ENCODE measurements around the gene RGR.

Gene RGR, protein sequence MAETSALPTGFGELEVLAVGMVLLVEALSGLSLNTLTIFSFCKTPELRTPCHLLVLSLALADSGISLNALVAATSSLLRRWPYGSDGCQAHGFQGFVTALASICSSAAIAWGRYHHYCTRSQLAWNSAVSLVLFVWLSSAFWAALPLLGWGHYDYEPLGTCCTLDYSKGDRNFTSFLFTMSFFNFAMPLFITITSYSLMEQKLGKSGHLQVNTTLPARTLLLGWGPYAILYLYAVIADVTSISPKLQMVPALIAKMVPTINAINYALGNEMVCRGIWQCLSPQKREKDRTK

DNA sequence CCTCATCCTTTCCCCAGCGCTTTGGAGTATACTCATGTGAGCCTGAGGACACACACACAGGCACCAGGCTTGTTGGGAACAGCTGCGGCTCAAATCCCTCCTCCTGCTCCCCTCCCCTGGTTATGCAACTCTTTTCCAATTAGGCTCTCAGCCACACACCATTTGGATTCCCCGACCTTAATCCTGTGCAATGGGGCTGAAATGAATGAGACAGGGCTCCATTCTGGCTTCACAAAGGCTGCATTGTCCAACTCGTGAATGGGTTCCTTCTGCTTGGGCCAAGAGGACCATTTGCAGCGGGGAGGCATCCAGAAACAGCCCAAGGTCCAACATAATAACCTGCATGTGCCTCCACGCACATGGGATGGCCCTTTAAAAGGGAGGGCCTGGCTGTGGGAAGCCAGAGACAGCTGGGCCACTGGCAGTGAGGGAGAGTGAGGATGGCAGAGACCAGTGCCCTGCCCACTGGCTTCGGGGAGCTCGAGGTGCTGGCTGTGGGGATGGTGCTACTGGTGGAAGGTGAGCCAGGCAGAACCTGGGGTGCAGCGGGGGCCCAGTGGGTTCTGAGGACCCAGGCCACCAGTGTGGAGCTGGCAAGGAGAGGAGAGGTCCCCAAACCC is at the start of gene RGR:
TSS of gene RGR (plus strand) at position 403 of the 620 bp plus-strand sequence. CDS start at position 441, 38 bp downstream.
- in situ Hi-C loops (cut with HindIII; ENCODE audit: low sequenced_read_pairs) = no loop called here
- TF ChIP-seq, protein P1, sequence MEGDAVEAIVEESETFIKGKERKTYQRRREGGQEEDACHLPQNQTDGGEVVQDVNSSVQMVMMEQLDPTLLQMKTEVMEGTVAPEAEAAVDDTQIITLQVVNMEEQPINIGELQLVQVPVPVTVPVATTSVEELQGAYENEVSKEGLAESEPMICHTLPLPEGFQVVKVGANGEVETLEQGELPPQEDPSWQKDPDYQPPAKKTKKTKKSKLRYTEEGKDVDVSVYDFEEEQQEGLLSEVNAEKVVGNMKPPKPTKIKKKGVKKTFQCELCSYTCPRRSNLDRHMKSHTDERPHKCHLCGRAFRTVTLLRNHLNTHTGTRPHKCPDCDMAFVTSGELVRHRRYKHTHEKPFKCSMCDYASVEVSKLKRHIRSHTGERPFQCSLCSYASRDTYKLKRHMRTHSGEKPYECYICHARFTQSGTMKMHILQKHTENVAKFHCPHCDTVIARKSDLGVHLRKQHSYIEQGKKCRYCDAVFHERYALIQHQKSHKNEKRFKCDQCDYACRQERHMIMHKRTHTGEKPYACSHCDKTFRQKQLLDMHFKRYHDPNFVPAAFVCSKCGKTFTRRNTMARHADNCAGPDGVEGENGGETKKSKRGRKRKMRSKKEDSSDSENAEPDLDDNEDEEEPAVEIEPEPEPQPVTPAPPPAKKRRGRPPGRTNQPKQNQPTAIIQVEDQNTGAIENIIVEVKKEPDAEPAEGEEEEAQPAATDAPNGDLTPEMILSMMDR (IDR thresholded peaks at IDR 0.05; ENCODE audit: low read depth, low read length) = no peak
- H3K4me3 ChIP-seq (ENCODE audit: low read depth, low read length) = no peak within 1 kb of the TSS
- DNase-seq (ENCODE audit: low read depth, low spot score) = no peak

DNA sequence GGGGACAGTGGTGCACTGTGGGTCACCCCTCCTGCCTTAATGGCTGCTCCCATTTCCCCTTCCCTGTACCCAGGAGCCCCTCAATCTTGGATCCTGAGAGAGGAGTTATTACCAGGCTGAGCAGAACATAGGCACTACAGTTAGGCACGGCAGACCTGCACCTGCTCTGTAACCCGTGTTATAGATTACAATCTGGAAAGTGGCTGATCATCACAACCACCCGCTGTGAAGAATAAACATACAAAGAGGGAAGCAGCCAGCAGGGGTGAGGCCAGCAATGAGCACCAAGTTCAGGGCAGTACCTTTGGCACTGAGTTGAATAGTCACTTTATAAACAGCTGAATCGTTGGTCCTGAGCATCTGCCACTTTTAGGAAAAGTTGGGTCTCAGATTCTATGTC is 48.8 kb upstream of the RGR start:
- no peak for DNase-seq (ENCODE audit: low read depth, low spot score)
- TF ChIP-seq, protein P1 (IDR thresholded peaks at IDR 0.05; ENCODE audit: low read depth, low read length) = no peak
- H3K4me3 ChIP-seq (ENCODE audit: low read depth, low read length) = no peak overlapping the region
- in situ Hi-C loops (cut with HindIII; ENCODE audit: low sequenced_read_pairs) = no loop called here

DNA sequence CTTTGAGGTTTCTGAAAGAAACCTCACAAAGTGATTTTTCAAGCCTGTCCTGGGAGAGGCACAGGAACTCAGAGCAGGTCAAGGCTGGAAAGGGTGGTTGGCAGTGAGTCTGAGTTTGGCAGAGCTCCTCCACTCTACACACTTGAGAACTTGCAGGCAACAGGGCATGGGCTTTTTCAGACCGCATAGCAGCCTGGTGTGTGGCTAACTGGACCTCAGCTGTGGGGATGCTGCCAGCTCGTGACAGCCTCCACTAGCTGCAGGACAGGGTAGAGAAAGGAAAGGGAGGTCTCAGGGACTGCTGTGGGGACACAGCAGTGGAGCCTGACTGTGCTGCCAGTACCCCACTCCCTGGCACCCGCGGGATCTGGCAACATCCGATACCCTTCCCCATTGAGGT is 47.9 kb upstream of the RGR start:
- TF ChIP-seq, protein P1 (IDR thresholded peaks at IDR 0.05; ENCODE audit: low read depth, low read length) = no peak
- in situ Hi-C loops (cut with HindIII; ENCODE audit: low sequenced_read_pairs) = no loop called here
- H3K4me3 ChIP-seq (ENCODE audit: low read depth, low read length) = no peak overlapping the region
- DNase-seq (ENCODE audit: low read depth, low spot score) = no peak

DNA sequence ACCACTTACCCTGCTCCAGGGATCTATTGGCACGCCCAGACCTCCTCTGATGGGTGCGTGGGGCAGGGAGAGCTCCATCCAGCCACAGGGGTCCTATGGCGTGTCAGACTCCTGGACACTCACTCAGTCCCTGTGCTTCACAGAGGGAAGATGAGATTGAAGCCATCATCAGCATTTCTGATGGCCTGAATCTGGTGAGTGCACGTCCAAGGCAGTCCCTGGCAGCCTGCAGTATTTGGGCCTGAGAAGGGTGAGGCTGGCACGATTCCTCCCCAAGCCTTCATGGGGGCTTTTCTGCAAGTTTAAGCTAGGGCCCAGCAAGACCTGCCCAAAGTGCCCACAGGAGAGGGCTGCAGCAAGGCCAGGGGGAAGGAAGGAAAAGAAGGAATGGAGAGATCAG is 47.2 kb upstream of the RGR start:
- DNase-seq (ENCODE audit: low read depth, low spot score) = no peak
- in situ Hi-C loops (cut with HindIII; ENCODE audit: low sequenced_read_pairs) = no loop called here
- TF ChIP-seq, protein P1 (IDR thresholded peaks at IDR 0.05; ENCODE audit: low read depth, low read length) = no peak
- no peak overlapping the region for H3K4me3 ChIP-seq (ENCODE audit: low read depth, low read length)

DNA sequence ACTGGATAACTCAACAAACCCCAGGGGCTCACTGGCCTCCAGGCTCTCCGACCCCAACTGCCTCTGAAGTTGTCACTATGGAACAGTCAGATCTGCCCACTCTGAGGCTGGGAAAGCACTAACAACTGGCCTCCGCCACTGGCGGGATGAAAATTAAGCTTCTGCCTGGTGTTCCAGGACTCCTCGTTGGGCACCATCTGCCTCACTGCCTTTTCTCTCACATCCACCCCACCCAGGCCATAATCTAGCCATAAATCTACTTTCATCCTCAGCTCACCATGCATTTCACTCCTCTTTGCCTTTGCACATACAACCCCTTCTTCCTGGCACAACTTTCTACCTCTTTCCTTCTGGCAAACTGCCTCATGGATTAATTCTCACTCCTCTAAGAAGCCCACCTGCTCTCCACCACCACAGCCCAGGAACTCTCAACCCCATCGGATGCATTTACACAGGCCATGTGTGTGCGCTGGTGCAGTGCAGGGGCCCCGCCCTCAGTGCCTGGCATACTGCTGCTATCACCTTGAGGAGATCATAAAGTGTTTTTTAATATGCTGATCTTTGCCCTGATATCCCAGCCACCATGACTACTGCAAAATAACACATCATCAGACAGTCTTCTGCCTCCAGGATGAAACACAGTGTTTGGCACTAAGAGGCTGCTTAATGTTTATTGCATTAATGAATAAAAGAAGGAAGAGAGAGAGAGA is 46.5 kb upstream of the RGR start:
- TF ChIP-seq, protein P1 (IDR thresholded peaks at IDR 0.05; ENCODE audit: low read depth, low read length) = no peak
- no peak overlapping the region for H3K4me3 ChIP-seq (ENCODE audit: low read depth, low read length)
- DNase-seq (ENCODE audit: low read depth, low spot score) = no peak
- in situ Hi-C loops (cut with HindIII; ENCODE audit: low sequenced_read_pairs) = no loop called here

DNA sequence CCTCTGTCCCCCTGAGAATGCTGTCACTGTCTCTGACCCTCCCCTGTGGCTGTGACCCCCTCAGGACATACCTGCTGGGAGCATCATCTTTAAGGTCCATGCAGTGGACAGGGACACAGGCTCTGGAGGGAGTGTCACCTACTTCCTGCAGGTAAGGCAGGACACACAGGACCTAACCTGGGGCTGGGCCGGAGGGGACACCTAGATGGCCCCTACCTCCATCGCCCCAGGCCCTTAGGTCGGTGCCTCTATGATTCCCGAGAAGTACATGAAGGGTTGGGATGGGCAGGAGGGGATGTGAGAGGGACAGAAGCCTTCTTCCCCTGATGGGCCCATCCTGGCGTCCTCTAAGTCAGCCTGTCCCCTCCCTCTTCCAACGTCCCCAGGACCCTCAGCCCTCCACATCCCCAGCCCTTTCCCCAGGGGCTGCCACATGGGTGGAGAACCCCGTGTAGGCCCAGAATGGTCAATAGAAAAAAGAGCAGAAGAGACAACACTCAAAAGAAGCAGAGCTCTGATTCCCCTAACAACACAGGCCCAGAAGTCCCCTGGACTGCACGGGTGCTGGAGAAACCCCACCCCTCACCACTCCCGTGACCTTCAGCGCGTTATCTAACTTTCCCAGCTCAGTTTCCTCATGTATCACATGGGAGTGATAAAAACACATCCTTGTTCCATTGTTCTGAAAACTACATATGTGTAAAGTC is 44.2 kb upstream of the RGR start:
- TF ChIP-seq, protein P1 (IDR thresholded peaks at IDR 0.05; ENCODE audit: low read depth, low read length) = no peak
- in situ Hi-C loops (cut with HindIII; ENCODE audit: low sequenced_read_pairs) = no loop called here
- DNase-seq (ENCODE audit: low read depth, low spot score) = no peak
- H3K4me3 ChIP-seq (ENCODE audit: low read depth, low read length) = no peak overlapping the region
